WTC11 (cell line): ENCODE data around the gene DRAXIN.

Experiments used
- CREM ChIP-seq: sonication (generic); formaldehyde crosslinking; IDR thresholded peaks from 2 replicates; pipeline ENCODE4 v1.8.1; 2022; ENCODE audit warnings: mild to moderate bottlenecking, missing genetic modification reagents, moderate library complexity
- IRF2 ChIP-seq: sonication (generic); formaldehyde crosslinking; IDR thresholded peaks from 2 replicates; pipeline ENCODE4 v1.8.0; 2022; ENCODE audit warnings: low read depth, missing genetic modification reagents, borderline replicate concordance
- MAX ChIP-seq: sonication (generic); formaldehyde crosslinking; IDR thresholded peaks from 2 replicates; pipeline ENCODE4 v1.8.0; 2022; ENCODE audit warnings: mild to moderate bottlenecking, missing genetic modification reagents
- TF ChIP-seq, protein P1 (sequence below): fragments of 200-600 bp; IDR thresholded peaks from 2 replicates; pipeline ENCODE4 v1.8.0; 2022; ENCODE audit warnings: antibody characterized with exemption
- TF ChIP-seq, protein P2 (sequence below): fragments of 250-450 bp; sonication (Bioruptor Pico); conservative IDR thresholded peaks from 2 replicates; pipeline ENCODE4 v1.9.0; 2021; ENCODE audit warnings: mild to moderate bottlenecking
- TF ChIP-seq, protein P3 (sequence below): sonication (generic); formaldehyde crosslinking; IDR thresholded peaks from 2 replicates; pipeline ENCODE4 v1.8.0; 2022; ENCODE audit warnings: mild to moderate bottlenecking, missing genetic modification reagents

DNA sequence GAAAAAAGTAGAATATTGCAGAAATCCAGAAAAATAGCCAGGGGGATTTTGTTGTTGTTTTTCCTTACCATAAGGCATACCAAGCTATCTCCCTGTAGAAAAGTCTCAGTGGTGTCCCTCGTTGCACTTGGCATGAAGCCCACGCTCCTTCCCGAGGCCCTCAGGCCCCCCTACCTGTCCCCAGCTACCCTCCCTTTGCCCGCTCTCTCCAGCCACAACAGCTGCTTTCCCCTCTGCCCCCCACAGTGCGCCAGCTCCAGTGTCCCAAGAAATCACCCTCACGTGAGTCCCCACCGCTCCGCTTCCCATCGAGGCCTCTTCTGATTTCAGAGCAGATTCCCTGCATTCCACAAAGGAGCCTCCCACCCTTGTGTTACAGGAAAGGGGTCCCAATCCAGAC is 52.8 kb downstream of the DRAXIN start:
- TF ChIP-seq, protein P1, sequence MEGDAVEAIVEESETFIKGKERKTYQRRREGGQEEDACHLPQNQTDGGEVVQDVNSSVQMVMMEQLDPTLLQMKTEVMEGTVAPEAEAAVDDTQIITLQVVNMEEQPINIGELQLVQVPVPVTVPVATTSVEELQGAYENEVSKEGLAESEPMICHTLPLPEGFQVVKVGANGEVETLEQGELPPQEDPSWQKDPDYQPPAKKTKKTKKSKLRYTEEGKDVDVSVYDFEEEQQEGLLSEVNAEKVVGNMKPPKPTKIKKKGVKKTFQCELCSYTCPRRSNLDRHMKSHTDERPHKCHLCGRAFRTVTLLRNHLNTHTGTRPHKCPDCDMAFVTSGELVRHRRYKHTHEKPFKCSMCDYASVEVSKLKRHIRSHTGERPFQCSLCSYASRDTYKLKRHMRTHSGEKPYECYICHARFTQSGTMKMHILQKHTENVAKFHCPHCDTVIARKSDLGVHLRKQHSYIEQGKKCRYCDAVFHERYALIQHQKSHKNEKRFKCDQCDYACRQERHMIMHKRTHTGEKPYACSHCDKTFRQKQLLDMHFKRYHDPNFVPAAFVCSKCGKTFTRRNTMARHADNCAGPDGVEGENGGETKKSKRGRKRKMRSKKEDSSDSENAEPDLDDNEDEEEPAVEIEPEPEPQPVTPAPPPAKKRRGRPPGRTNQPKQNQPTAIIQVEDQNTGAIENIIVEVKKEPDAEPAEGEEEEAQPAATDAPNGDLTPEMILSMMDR: no peak
- TF ChIP-seq, protein P2, sequence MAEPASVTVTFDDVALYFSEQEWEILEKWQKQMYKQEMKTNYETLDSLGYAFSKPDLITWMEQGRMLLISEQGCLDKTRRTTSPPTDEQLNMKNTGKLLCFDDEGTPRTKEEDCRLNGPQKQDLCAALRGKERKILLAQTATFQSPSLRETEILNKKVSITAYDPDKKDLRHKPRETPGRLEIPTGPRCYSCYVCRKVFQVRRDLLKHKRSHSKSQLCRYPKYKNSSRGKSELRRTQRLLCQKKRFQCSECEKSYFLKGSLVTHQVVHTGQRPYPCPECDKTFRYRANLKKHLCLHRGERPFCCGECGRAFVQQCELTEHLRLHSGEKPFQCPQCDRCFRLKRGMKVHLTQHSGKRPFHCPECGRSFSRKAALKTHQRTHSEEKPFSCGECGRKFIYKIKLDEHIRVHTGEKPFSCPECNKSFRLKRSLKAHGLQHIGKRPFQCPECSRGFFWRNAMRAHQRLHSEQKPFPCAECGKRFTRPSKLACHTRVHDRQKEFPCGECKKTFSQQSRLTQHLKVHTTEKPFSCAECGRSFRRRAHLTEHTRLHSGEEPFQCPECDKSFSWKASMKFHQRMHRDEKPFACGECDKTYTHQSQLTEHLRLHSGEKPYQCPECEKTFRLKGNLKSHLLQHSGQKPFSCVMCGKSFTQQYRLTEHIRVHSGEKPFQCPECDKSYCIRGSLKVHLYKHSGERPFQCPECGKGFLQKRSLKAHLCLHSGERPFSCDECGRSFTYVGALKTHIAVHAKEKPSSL: no peak
- TF ChIP-seq, protein P3, sequence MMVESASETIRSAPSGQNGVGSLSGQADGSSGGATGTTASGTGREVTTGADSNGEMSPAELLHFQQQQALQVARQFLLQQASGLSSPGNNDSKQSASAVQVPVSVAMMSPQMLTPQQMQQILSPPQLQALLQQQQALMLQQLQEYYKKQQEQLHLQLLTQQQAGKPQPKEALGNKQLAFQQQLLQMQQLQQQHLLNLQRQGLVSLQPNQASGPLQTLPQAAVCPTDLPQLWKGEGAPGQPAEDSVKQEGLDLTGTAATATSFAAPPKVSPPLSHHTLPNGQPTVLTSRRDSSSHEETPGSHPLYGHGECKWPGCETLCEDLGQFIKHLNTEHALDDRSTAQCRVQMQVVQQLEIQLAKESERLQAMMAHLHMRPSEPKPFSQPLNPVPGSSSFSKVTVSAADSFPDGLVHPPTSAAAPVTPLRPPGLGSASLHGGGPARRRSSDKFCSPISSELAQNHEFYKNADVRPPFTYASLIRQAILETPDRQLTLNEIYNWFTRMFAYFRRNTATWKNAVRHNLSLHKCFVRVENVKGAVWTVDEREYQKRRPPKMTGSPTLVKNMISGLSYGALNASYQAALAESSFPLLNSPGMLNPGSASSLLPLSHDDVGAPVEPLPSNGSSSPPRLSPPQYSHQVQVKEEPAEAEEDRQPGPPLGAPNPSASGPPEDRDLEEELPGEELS: no peak
- no peak for TF ChIP-seq IRF2 (CRISPR knock-in tag)
- no peak for TF ChIP-seq CREM (CRISPR knock-in tag)
- TF ChIP-seq MAX: no peak
